Retinal pigment epithelial cell (primary cell): ENCODE results near the gene DMXL2.

Experiments
- DNase-seq: peaks from one replicate; pipeline ENCODE4 v3.0.0-alpha.2; 2010; ENCODE audit warnings: low read depth
- H3K4me3 ChIP-seq: 2 replicates; pipeline ENCODE4 v1.5.1; 2011; ENCODE audit warnings: mild to moderate bottlenecking, low read length, control low read depth, moderate library complexity
- TF ChIP-seq, protein P1 (sequence below): conservative IDR thresholded peaks from 2 replicates; pipeline ENCODE4 v1.5.1; 2011; ENCODE audit warnings: low read depth, low read length, control low read depth, inconsistent platforms

The DMXL2 gene

DNA sequence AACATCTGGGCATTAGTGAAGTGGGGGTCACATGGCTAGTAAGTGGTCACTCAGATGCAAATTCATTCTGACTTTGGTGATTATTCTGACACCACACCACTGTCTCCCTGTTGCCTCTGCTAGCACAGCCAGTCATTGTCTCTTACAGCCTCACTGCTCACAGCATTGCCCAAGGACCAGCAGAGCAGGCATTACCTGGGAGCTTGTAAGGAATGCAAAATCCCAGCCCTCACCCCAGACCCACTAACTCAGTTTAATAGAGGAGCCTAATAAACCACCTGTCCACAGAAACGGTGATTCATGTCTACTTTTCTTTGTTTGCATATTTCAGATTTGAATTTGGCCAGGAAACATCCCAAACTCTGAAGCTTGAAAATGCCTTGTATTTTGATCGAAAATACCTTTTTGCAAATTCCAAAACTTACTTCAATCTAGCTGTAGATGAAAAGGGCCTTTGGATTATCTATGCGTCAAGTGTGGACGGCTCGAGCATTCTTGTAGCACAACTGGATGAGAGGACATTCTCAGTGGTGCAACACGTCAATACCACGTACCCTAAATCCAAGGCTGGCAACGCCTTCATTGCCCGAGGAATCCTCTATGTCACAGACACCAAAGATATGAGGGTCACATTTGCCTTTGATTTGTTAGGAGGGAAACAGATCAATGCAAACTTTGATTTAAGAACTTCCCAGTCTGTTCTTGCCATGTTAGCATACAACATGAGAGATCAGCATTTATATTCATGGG lies 218.4 kb downstream of the DMXL2 start:
- no peak for DNase-seq
- no peak overlapping the region for H3K4me3 ChIP-seq
- TF ChIP-seq, protein P1, sequence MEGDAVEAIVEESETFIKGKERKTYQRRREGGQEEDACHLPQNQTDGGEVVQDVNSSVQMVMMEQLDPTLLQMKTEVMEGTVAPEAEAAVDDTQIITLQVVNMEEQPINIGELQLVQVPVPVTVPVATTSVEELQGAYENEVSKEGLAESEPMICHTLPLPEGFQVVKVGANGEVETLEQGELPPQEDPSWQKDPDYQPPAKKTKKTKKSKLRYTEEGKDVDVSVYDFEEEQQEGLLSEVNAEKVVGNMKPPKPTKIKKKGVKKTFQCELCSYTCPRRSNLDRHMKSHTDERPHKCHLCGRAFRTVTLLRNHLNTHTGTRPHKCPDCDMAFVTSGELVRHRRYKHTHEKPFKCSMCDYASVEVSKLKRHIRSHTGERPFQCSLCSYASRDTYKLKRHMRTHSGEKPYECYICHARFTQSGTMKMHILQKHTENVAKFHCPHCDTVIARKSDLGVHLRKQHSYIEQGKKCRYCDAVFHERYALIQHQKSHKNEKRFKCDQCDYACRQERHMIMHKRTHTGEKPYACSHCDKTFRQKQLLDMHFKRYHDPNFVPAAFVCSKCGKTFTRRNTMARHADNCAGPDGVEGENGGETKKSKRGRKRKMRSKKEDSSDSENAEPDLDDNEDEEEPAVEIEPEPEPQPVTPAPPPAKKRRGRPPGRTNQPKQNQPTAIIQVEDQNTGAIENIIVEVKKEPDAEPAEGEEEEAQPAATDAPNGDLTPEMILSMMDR: no peak

DNA sequence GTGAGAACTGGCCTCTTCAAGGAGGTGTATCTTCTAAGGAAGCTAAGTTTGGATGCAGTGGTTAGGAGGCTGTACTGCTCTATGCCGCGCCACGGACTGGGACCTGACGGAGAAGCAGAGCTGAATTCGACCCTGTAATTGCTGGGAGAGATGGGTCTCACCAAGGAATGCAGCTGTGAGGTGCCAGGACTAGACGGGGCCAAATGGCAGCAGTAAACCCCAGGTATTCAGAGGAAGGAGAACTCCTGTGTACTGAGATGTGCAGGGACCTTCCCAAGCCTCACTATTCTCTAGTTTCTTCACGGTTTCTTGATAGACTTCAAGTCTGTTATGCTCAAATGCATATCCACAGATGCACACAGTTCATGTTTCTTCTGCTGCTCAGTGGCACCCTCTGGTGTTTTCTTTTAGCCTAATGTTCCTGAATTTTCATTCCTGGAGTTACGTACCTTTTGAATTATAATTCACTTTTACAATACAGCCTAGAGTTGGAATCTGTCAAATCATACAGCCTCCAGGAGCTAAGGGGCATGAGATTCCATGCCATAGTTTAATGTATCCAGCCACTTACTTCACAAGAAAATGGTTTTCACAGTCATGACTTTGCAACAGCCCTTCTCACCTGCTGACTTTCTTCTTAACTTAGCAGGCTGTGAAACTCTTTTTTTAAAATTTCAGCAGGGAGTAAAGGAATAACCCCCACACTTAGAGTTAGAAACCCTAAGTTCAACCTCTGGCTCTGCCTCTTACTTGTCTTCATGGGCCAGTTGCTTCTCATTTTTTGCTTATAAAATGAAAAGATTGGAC lies 219.3 kb downstream of the DMXL2 start:
- no peak overlapping the region for H3K4me3 ChIP-seq
- DNase-seq: no peak
- TF ChIP-seq, protein P1: peak; percentile 76

- TF ChIP-seq, protein P1: peak; percentile 75
- no peak for DNase-seq
- H3K4me3 ChIP-seq: no peak overlapping the region
Observed at GRCh38 chr15:51401872-51402517, 220.6 kb downstream of the DMXL2 start.

DNA sequence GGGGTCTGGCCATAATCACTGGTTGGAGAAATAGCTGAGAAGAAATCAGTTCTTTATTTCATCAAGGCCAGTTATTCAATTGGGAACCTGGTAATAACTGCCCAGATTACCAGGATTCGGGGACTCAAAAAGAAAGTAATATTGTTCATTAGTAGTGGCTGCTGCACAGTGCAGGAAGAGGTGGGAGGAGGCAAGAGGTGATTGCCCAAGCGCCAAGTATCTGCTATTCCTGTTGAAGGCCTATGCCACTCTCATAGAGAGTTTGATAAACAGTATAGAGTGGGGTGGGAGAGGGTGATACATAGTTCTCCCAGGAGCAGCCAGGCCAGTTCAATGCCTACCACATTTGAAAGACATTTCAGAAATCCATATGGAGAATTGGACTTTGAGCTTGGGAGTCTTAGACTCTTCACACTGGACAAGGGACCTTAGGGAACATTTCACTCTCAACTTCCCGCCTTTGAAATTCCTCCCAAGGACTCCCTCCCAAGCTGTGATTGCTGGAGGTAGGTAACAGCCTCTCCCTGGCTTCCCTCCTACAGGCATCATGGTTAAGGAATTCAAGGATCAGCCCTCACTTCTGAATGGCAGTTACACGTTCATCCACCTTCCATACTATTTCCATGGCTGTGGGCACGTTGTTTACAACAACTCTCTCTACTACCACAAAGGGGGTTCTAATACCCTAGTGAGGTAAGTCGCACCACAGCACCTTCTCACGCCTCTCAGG lies 221.4 kb downstream of the DMXL2 start:
- no peak overlapping the region for H3K4me3 ChIP-seq
- no peak for DNase-seq
- TF ChIP-seq, protein P1: no peak

DNA sequence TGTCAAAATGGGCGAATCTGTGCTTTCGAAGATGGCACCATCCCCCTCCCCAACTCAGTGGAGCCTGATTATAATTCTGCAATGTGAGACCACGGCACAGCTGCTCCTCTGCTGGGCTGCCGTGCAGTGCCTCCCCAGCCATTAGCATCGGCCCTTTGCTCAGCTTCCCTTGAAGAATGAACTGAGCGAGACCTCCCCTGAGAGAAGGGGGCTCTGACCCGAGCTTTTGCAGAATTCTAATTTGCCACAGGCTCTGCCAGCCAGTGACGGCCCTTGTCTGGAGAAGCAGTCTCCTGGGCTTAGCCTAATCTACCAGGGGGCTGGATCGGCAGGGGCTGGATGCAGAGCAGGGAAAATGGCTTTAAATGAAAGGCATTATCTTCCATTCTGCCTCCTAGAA lies 223.9 kb downstream of the DMXL2 start:
- no peak overlapping the region for H3K4me3 ChIP-seq
- DNase-seq: no peak
- TF ChIP-seq, protein P1: no peak
